Measurements from ENCODE around the gene ADGRG6.

- TF ChIP-seq CTCF (conservative IDR thresholded peaks at IDR 0.05; ENCODE audit: low read depth, low read length) (no peak), EZH2 (IDR thresholded peaks at IDR 0.05; ENCODE audit: borderline replicate concordance, low read depth, low read length, poor library complexity, severe bottlenecking) (no peak)
Measured at GRCh38 chr6:142376115-142376514, 74.3 kb downstream of the ADGRG6 start.

All from A673 (cell line).